Measurements from ENCODE around the gene MAP2.

- TF ChIP-seq CTCF (optimal IDR thresholded peaks at IDR 0.05 in 1 of 3, IDR thresholded peaks at IDR 0.05 in 1 of 3, conservative IDR thresholded peaks at IDR 0.05 in 1 of 3; ENCODE audit: extremely low read depth in 1 of 3, insufficient read depth in 2 of 3, low read length in 3 of 3) (no peak), EZH2 (IDR thresholded peaks at IDR 0.05; ENCODE audit: low read length) (no peak)
Measured at GRCh38 chr2:209661286-209661894, 237.5 kb downstream of the MAP2 start.
